Skin epidermis (tissue), 12 donors: Measurements from ENCODE around the gene ACAP1.
"Not testable (repeated sequence)": the region's sequence is repeated elsewhere in the genome, so short reads cannot be mapped to it uniquely, and the experiment has no call there.

Experiments used
- H3K27ac ChIP-seq, 21 experiments: fragments of 200-600 bp; sonication (generic) in 11 of 21; one replicate each; pipeline ENCODE4 v1.5.0; 2020; ENCODE audit warnings: mild to moderate bottlenecking in 3 of 21, inconsistent platforms in 2 of 21, moderate library complexity in 2 of 21
- H3K4me3 ChIP-seq, 7 experiments: fragments of 200-600 bp; sonication (generic) in 2 of 7; one replicate each; pipeline ENCODE4 v1.5.0; 2020; ENCODE audit warnings: inconsistent platforms in 2 of 7, mild to moderate bottlenecking in 2 of 7, moderate library complexity in 1 of 7

ACAP1 gene

GRCh38 chr17:7327501-7327900 is 8.8 kb upstream of the ACAP1 start:
- no peak overlapping the region for H3K27ac ChIP-seq
- H3K4me3 ChIP-seq: no peak overlapping the region

GRCh38 chr17:7328009-7328408 is 8.3 kb upstream of the ACAP1 start:
- peak overlapping the region in 6 of 21 experiments; percentile 89 to 97 (median 91) for H3K27ac ChIP-seq
- H3K4me3 ChIP-seq: peak overlapping the region in 1 of 7 experiments; percentile 71

- H3K27ac ChIP-seq: peak within 1 kb of the TSS; percentile 48 to 97 (median 92)
- peak within 1 kb of the TSS; percentile 57 to 88 (median 74) for H3K4me3 ChIP-seq
Observed at GRCh38 chr17:7328840-7329373, 7.4 kb upstream of the ACAP1 start, which contains the start of gene NEURL4. Gene NEURL4, minus strand, starts transcription at chr17:7329335. Its CDS starts 23 bp downstream, at chr17:7329312.

GRCh38 chr17:7329374-7329996 is 6.8 kb upstream of the ACAP1 start:
- Histone ChIP-seq H3K27ac (peak overlapping the region; percentile 48 to 97 (median 92)), H3K4me3 (peak overlapping the region; percentile 57 to 88 (median 74))

- H3K4me3 ChIP-seq: peak overlapping the region; percentile 57 to 88 (median 74)
- peak overlapping the region; percentile 48 to 97 (median 92) for H3K27ac ChIP-seq
Observed at GRCh38 chr17:7329997-7330637, 6.2 kb upstream of the ACAP1 start.

GRCh38 chr17:7330638-7331015 is 5.7 kb upstream of the ACAP1 start:
- Histone ChIP-seq H3K27ac (peak overlapping the region in 20 of 21 experiments; percentile 37 to 97 (median 91)), H3K4me3 (peak overlapping the region; percentile 57 to 88 (median 74))

GRCh38 chr17:7332111-7332510 is 4.2 kb upstream of the ACAP1 start:
- Histone ChIP-seq H3K27ac (peak overlapping the region in 4 of 21 experiments; percentile 34 to 59 (median 51)), H3K4me3 (no peak overlapping the region)

GRCh38 chr17:7332600-7333069 is 3.7 kb upstream of the ACAP1 start:
- not testable (repeated sequence) for H3K4me3 ChIP-seq
- peak overlapping the region in 3 of 21 experiments; percentile 44 to 59 (median 58) for H3K27ac ChIP-seq

- Histone ChIP-seq H3K27ac (peak overlapping the region in 5 of 21 experiments; percentile 85 to 96 (median 94)), H3K4me3 (no peak overlapping the region)
Observed at GRCh38 chr17:7334938-7335538, 1.3 kb upstream of the ACAP1 start.

GRCh38 chr17:7335765-7336164 is 564 bp upstream of the ACAP1 start:
- peak overlapping the region in 11 of 21 experiments; percentile 43 to 96 (median 73) for H3K27ac ChIP-seq
- H3K4me3 ChIP-seq: not testable (repeated sequence)

- H3K4me3 ChIP-seq: peak overlapping the region in 6 of 7 experiments; percentile 18 to 47 (median 34)
- peak overlapping the region in 11 of 21 experiments; percentile 43 to 96 (median 81) for H3K27ac ChIP-seq
Observed at GRCh38 chr17:7337600-7337999, 1.3 kb downstream of the ACAP1 start.

GRCh38 chr17:7340179-7340578 is 3.9 kb downstream of the ACAP1 start:
- no peak overlapping the region for H3K4me3 ChIP-seq
- peak overlapping the region in 1 of 21 experiments; percentile 20 for H3K27ac ChIP-seq

- Histone ChIP-seq H3K4me3 (no peak overlapping the region), H3K27ac (no peak overlapping the region)
Observed at GRCh38 chr17:7341842-7342241, 5.5 kb downstream of the ACAP1 start.

GRCh38 chr17:7343250-7343649 is 6.9 kb downstream of the ACAP1 start:
- Histone ChIP-seq H3K27ac (no peak overlapping the region), H3K4me3 (no peak overlapping the region)

- H3K27ac ChIP-seq: no peak overlapping the region
- H3K4me3 ChIP-seq: no peak overlapping the region
Observed at GRCh38 chr17:7346761-7347614, 10.7 kb downstream of the ACAP1 start.

- H3K27ac ChIP-seq: peak overlapping the region in 5 of 21 experiments; percentile 19 to 38 (median 27)
- H3K4me3 ChIP-seq: no peak overlapping the region
Observed at GRCh38 chr17:7347630-7348477, 11.5 kb downstream of the ACAP1 start.

- Histone ChIP-seq H3K4me3 (no peak overlapping the region), H3K27ac (peak overlapping the region in 7 of 21 experiments; percentile 19 to 99 (median 97))
Observed at GRCh38 chr17:7348478-7349242, 12.3 kb downstream of the ACAP1 start.
